Testis (tissue), 3 donors: ENCODE data around the gene IKBKE. TPM values are rescaled to one million over a fixed set of nuclear protein-coding genes. Genes with fewer than 3 reads are reported as not detected.

Experiments used
- DNase-seq: peaks from one replicate; pipeline ENCODE4 v3.0.0-alpha.2; 2019
- H3K27ac ChIP-seq, 2 donors: fragments of 200-600 bp; sonication (generic); one replicate each; pipeline ENCODE4 v1.5.1; 2019
- H3K27me3 ChIP-seq: fragments of 200-600 bp; sonication (generic); one replicate; pipeline ENCODE4 v1.5.1; 2019
- H3K36me3 ChIP-seq: fragments of 200-600 bp; sonication (generic); one replicate; pipeline ENCODE4 v1.5.1; 2017; ENCODE audit warnings: low read depth; ENCODE audit errors: missing control alignments
- H3K4me1 ChIP-seq: fragments of 200-600 bp; sonication (generic); one replicate; pipeline ENCODE4 v1.5.1; 2019
- H3K4me3 ChIP-seq, 2 donors: fragments of 200-600 bp; sonication (generic); one replicate each; pipeline ENCODE4 v1.5.1; 2017 to 2019
- H3K9me3 ChIP-seq: fragments of 200-600 bp; sonication (generic); one replicate; pipeline ENCODE4 v1.5.1; 2017
- POLR2A ChIP-seq: fragments of 450-650 bp; IDR thresholded peaks from one replicate; pipeline ENCODE4 v1.6.1; 2017; ENCODE audit warnings: antibody characterized with exemption, mild to moderate bottlenecking, moderate library complexity
- WGBS, 2 donors: methylation state at CpG; one replicate each; pipeline ENCODE4 v1.1.5; 2018; 5-methylcytosine and 5-hydroxymethylcytosine counted together
- intact Hi-C: fragments of 100-400 bp; cut with DNase I; formaldehyde crosslinking; loops from one replicate; pipeline ENCODE4 v1.15.1; 2023; ENCODE audit warnings: low total_unique reads
- polyA plus RNA-seq: library from polyadenylated mRNA; stranded (reverse); fragments of 350-450 nt; fragmentation: Illumina TruSeq; extraction: RNeasy Lipid Tissue Mini Kit (QIAGEN cat#74804); gene quantifications from one replicate; pipeline ENCODE4 v1.2.3, GENCODE V29; 2014; ENCODE audit warnings: low read depth, low replicate concordance; ENCODE audit not compliant: insufficient read depth
- total RNA-seq, 2 donors: library from RNA; depleted of rRNA; stranded (reverse); fragments of >200 nt; gene quantifications; one replicate each; pipeline ENCODE4 v1.2.3, GENCODE V29; 2016
- TF ChIP-seq, protein P1 (sequence below), 3 experiments: fragments of 450-650 bp in 2 of 3; fragments of 200-600 bp in 1 of 3; sonication (generic) in 1 of 3; IDR thresholded peaks; one replicate each; pipeline ENCODE4 v1.5.1; 2016 to 2019; ENCODE audit warnings: antibody characterized with exemption in 3 of 3, mild to moderate bottlenecking in 2 of 3, moderate library complexity in 1 of 3

The IKBKE gene
- total and polyA plus RNA-seq, 3 donors from 2014 or later: 0.99 to 1.6 (median 1.0) TPM

DNA sequence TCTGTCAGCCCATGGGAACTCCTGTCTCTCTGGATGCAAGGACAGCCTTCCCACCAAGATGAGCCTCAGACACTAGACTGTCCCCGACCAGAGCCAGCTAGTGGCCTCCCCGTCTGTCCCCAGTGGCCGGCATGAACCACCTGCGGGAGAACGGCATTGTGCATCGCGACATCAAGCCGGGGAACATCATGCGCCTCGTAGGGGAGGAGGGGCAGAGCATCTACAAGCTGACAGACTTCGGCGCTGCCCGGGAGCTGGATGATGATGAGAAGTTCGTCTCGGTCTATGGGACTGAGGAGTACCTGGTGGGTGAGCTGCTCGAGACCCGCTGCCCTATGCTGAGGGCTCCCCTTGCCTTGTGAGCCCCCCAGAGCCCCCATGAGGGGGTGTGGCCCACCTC lies 5.8 kb downstream of the IKBKE start:
- no peak for DNase-seq
- intact Hi-C loops: no loop called here
- WGBS, 2 donors: 93 to 94% methylated on average over 15 to 17 of the region's 17 CpGs

DNA sequence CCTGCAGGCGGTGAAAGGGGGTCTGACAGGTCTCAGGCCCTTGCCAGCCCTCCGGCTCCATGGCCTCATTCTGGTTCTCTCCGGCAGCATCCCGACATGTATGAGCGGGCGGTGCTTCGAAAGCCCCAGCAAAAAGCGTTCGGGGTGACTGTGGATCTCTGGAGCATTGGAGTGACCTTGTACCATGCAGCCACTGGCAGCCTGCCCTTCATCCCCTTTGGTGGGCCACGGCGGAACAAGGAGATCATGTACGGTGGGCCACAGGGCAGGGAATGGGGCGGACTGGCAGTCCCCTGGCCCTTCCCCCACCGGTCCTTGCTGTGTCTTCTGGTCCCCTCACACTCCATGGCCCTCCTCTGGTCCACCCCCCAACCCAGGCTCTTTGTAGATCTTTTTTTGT lies 6.3 kb downstream of the IKBKE start:
- Histone ChIP-seq H3K27ac (no peak overlapping the region), H3K9me3 (no peaks in the 10 kb centered on the region), H3K36me3 (no peaks in the 10 kb centered on the region), H3K4me3 (no peak overlapping the region), H3K4me1 (no peaks in the 10 kb centered on the region), H3K27me3 (no peaks in the 10 kb centered on the region)
- intact Hi-C loops: no loop called here
- DNase-seq: no peak
- no peak for TF ChIP-seq POLR2A
- TF ChIP-seq, protein P1, sequence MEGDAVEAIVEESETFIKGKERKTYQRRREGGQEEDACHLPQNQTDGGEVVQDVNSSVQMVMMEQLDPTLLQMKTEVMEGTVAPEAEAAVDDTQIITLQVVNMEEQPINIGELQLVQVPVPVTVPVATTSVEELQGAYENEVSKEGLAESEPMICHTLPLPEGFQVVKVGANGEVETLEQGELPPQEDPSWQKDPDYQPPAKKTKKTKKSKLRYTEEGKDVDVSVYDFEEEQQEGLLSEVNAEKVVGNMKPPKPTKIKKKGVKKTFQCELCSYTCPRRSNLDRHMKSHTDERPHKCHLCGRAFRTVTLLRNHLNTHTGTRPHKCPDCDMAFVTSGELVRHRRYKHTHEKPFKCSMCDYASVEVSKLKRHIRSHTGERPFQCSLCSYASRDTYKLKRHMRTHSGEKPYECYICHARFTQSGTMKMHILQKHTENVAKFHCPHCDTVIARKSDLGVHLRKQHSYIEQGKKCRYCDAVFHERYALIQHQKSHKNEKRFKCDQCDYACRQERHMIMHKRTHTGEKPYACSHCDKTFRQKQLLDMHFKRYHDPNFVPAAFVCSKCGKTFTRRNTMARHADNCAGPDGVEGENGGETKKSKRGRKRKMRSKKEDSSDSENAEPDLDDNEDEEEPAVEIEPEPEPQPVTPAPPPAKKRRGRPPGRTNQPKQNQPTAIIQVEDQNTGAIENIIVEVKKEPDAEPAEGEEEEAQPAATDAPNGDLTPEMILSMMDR (IDR thresholded peaks at IDR 0.05): no peak
- WGBS, 2 donors: 94 to 97% methylated on average over 14 of the region's 14 CpGs

More for the DNA sequence above, 5.8 kb downstream of the IKBKE start:
- Histone ChIP-seq H3K36me3 (no peaks in the 10 kb centered on the region), H3K4me3 (no peak overlapping the region), H3K27me3 (no peaks in the 10 kb centered on the region), H3K27ac (no peak overlapping the region), H3K4me1 (no peaks in the 10 kb centered on the region), H3K9me3 (no peaks in the 10 kb centered on the region)
- TF ChIP-seq POLR2A: no peak
- TF ChIP-seq, protein P1 (IDR thresholded peaks at IDR 0.05): no peak

DNA sequence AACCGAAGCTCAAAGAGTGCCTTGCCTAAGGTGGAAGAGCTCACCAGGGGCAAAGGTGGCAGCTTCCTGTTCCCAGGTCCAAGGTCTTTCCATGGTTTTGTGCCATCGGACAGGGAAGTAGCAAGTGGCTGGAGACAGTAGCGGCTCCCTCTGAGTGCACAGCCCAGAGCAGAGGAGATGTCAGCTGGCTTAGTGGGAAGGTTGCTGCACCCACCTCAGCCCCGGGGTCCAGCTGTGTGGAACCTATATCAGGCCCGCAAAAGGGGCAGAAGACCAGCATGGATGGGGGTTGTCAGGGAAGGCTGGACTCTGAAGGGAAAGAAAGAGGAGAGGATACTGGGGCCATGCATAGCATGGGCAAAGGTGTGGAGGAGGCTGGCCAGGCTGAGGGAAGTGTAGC lies 6.8 kb downstream of the IKBKE start:
- intact Hi-C loops: no loop called here
- H3K27ac ChIP-seq: no peak overlapping the region
- H3K4me1 ChIP-seq: no peaks in the 10 kb centered on the region
- H3K4me3 ChIP-seq: no peak overlapping the region
- WGBS, 2 donors: 85 to 96% methylated on average over 4 to 5 of the region's 5 CpGs
- H3K27me3 ChIP-seq: no peaks in the 10 kb centered on the region
- no peak for DNase-seq
- TF ChIP-seq, protein P1 (IDR thresholded peaks at IDR 0.05): no peak
- no peak for TF ChIP-seq POLR2A
- H3K9me3 ChIP-seq: no peaks in the 10 kb centered on the region
- no peaks in the 10 kb centered on the region for H3K36me3 ChIP-seq

DNA sequence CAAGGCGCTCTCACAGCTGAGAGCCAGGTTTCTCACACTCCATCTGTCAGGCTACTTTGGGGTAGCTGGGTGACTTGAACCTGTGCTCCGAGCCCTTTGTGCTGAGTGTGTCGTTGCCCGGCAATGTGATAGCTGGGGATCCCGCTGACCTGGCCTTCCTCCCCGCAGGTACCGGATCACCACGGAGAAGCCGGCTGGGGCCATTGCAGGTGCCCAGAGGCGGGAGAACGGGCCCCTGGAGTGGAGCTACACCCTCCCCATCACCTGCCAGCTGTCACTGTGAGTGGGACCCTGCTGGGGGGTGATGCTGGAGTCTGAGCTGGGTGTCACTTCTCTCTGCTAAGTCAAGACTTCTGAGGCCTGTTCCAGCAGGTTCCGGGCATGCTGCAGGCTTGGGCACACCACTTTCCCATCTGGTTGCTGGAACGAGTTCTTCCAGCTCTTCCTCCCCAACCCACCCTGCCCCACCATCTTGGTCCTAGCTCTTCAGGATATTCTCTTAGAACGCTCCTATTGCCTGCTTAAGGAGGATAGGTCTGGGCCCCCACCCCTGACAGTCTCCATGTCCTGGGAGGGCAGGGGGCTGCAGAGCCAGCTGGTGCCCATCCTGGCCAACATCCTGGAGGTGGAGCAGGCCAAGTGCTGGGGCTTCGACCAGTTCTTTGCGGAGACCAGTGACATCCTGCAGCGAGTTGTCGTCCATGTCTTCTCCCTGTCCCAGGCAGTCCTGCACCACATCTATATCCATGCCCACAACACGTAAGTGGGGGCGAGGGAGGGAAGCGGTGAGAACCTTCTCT lies 7.5 kb downstream of the IKBKE start:
- TF ChIP-seq, protein P1 (IDR thresholded peaks at IDR 0.05): no peak
- TF ChIP-seq POLR2A: no peak
- no peaks in the 10 kb centered on the region for H3K4me1 ChIP-seq
- intact Hi-C loops: no loop called here
- H3K9me3 ChIP-seq: no peaks in the 10 kb centered on the region
- H3K27ac ChIP-seq: no peak overlapping the region
- no peak for DNase-seq
- 88 to 92% methylated on average over 9 to 21 of the region's 21 CpGs for WGBS, 2 donors
- H3K36me3 ChIP-seq: no peaks in the 10 kb centered on the region
- H3K27me3 ChIP-seq: no peaks in the 10 kb centered on the region
- H3K4me3 ChIP-seq: no peak overlapping the region

DNA sequence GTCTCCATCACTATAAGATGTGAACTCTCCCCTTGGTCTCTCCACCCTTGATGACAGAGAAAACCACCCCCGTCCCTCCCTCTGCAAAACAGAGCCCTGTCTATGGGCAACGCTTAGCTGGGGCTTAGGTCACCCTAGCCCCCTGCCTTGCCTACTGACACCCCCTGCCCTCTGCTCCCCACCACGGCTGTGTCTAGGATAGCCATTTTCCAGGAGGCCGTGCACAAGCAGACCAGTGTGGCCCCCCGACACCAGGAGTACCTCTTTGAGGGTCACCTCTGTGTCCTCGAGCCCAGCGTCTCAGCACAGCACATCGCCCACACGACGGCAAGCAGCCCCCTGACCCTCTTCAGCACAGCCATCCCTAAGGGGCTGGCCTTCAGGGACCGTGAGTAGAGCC lies 8.5 kb downstream of the IKBKE start:
- no peaks in the 10 kb centered on the region for H3K9me3 ChIP-seq
- DNase-seq: no peak
- no peak overlapping the region for H3K4me3 ChIP-seq
- no peaks in the 10 kb centered on the region for H3K4me1 ChIP-seq
- no peak overlapping the region for H3K27ac ChIP-seq
- TF ChIP-seq, protein P1 (IDR thresholded peaks at IDR 0.05): no peak
- TF ChIP-seq POLR2A: no peak
- intact Hi-C loops: no loop called here
- no peaks in the 10 kb centered on the region for H3K27me3 ChIP-seq
- WGBS, 2 donors: 75 to 85% methylated on average over 9 to 11 of the region's 11 CpGs
- H3K36me3 ChIP-seq: no peaks in the 10 kb centered on the region
